HG03066 (cell line): ENCODE data around the gene LMX1B.
"Not testable (repeated sequence)": the region's sequence is repeated elsewhere in the genome, so short reads cannot be mapped to it uniquely, and the experiment has no call there.

ENCODE experiments used
- ATAC-seq: cut with Tn5 transposase; IDR thresholded peaks from one replicate; pipeline ENCODE4 v1.9.1; 2021; ENCODE audit warnings: low read depth; ENCODE audit not compliant: unreplicated experiment

The LMX1B gene

GRCh38 chr9:126652140-126652582 lies 38.4 kb downstream of the LMX1B start:
- no peak for ATAC-seq

DNA sequence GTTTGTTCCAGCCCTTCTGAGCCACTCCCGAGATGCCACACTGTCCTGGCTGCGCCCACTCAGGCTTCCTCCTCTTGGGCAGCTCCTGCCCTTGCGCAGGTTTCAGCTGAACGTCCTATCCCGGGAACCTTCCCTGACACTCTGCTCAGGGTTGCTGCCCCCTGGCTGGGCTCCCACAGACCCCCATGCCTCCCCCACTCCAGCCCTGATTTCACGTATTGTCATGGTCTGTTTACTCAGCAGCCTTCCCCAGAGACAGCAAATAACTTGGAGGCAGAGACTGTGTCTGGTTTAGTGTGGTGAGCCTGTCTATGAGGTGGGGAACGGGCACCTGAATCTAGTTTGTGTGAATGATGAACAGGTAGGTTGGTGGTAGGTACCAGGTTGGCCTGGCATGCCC lies 40.4 kb downstream of the LMX1B start:
- no peak for ATAC-seq

DNA sequence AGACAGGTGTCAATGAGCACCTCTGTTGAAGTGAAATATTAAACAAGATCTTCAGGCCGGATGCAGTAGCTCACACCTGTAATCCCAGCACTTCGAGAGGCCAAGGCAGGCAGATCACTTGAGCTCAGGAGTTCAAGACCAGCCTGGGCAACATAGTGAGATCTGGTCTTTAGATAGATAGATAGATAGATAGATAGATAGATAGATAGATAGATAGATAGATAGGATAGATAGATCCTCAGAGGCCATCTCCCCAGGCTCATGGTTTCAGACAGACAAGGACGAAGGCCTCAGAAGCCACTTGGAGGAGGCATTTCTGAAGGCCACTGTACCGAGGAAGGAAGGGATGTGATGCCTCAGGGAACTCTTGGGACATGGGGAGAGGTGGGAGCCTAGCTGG lies 42.5 kb downstream of the LMX1B start:
- not testable (repeated sequence) for ATAC-seq

GRCh38 chr9:126658201-126658825 lies 44.6 kb downstream of the LMX1B start:
- no peak for ATAC-seq

GRCh38 chr9:126658956-126659555 lies 45.3 kb downstream of the LMX1B start:
- no peak for ATAC-seq

- ATAC-seq, result no peak
Measured at GRCh38 chr9:126661122-126661520, 47.4 kb downstream of the LMX1B start.

DNA sequence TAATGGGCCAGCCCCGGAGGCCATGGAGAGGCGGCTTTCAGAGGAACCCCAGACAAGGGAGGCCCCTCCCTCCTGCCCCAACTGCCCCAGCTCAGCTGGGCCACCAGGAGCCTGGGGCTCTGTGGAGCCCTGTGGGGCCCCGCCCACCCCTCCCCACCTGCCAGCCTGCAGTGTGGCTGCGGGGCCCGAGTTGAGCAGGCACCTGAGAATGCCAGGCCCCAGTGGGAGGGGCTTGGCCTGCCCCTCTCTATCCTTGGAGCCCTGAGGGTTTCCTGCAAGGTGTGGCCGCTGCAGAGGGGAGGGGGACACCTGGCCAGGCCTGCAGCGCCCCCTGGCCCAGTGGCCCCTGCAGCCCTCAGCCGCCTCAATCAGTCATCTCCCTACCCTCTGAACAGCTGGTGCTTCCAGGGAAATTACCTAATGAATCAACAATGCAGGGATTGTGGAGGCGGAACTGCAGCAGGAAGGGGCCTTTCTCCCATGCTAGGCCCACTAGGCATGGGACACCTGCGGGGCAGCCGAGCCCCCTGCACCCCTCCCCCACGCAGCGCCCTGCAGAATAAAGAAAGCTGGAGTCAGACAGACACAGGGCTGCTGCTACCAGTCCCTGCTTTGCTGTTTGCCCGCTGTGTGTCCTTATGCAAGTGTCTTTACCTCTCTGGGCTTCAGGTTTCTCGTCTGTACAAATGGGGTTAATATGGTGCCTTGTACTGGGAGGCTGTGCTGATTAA lies 48.0 kb downstream of the LMX1B start:
- no peak for ATAC-seq

DNA sequence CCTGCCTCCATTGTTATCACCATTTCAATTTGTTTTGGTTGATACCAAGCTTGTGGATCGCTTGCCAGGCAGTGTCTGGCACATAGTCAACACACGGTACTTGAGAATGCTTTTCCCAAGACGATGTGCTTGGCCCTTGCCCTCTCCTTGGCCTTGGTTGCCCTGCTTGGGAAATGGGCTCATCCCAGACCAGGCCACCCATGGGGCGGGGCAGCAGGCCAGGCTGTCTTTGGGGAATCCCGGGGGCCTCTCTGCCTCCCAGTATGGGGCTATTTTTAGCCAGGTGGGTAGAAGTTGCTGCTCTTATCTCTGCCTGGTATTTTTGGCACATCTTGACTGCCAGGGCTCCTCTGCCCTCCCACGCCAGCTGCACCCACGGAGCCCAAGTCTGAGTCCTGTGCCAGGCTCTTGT lies 49.9 kb downstream of the LMX1B start:
- ATAC-seq, result no peak

DNA sequence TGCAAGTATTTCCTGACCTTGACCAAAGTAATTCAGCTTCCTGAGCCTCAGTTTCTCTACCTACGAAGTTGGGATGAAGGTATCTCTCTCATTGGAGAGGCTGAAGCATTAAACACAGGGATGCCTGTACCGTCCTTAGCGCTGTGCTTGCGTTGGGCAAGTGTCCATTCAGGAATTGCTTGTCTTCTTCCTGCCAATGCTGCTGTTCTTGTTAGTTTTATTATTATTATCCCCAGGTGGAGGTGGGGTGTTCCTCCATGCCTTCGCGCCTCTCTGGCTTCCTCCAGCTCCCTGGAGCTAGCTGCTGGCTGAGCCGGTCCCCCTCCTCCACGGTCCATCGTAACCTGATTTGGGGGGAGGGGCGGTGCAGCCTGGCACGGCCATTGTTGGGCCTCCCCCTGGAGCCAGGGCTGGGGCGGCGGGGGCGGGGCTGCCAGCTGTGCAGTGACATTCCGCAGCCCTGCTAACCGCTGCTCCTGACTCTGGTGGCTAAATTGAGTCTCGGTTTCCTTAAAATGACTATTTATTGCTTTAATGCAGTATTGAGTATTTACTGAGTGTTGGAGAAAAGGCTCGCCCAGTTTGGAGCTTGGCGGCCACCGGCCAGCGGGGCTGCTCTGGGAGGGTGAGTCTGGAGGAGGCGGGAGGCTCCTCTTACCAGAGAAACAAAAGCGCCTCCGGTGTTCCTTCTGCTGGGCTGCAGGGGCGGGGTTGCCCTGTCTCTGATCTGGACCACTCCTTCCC lies 51.3 kb downstream of the LMX1B start:
- ATAC-seq, result no peak

DNA sequence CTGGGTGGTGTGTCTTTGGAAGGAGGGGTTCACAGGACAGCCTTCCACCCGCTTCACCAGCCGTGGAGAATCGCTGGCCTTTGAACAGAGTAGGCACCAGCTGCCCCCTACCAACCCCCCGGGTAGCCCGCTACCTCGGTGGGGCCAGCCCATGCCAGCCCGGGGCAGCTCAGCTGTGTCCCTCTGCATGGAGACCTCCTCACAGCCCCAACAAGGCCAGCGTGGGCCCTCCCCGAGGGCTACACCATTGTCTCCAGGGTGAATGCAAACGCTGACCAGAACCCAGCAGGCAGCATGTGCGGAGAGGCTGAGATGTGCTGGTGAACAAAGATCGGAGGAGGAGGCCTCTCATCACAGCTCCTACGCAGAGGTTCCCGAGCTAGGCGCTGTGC lies 51.9 kb downstream of the LMX1B start:
- no peak for ATAC-seq

DNA sequence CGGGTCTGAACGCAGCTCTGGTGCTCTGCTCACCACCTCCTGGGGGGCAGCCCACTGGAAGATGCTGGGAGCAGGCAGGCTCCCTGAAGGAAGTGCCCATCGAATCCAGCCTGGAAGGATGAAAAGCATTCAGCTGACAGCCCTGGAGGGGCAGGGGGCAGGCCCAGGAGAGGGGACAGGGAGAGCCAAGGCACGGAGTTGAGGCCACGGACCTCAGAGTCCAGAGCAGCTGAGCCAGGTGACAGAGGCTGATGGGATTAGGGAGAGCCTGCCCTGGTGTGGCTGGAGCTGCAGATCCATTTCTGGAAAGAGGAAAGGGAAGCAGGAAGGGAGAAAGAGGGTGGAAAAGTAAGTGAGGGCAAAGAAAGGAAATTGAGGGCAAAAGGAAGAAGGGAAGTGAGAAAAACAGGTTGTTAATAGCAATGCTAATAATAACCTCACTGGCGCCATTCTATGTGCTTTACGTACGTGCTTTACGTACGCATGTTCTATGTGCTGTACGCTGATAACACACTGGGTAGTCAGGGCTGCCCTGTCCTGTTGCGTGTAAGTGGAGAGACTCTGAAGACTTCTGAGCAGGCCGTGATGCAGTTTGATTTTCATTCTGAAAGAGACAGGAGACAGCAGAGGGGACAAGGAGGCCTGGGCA lies 52.6 kb downstream of the LMX1B start:
- no peak for ATAC-seq

- no peak for ATAC-seq
Measured at GRCh38 chr9:126667190-126668055, 53.7 kb downstream of the LMX1B start.

DNA sequence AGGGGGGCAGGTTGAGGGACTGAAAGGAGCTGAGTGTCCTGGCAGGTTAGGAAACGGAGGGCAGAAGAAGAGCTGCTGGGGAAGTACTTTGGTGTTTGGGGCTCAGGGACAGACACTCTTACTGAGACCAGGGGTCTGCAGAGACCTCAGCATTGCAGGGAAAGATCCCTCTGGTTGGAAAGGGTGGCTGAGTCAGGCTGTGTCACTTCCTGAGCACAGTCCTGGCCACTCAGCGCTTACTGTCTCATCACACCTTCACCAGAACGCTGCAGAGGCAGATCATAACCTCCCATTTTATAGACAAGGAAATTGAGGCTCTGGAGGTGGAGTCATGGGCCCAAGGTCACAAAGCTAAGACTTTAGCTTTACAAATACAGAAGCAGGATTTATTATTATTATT lies 54.3 kb downstream of the LMX1B start:
- no peak for ATAC-seq

GRCh38 chr9:126669108-126669507 lies 55.4 kb downstream of the LMX1B start:
- ATAC-seq, result no peak

DNA sequence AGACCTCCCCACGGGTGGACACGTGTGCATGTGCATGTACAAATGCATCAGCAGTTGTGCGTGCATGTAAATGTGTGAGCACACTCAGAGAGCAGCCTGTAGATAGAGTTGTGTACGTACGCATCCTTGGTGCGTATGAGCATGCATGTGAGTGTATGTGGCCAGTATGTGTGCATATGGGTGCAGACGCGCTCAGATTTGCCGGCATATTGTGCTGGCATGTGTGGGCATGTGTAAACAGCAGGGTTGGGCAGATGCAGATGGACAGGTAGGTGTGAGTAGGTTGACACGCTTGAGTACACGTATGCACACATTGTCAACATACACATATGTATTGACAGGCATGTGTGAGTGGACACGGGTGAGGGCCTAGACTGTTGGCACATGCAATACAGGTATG lies 56.5 kb downstream of the LMX1B start:
- ATAC-seq, result no peak

GRCh38 chr9:126671381-126671831 lies 57.7 kb downstream of the LMX1B start:
- no peak for ATAC-seq

GRCh38 chr9:126671983-126672382 lies 58.3 kb downstream of the LMX1B start:
- ATAC-seq, result no peak

- ATAC-seq, result no peak
Measured at GRCh38 chr9:126672634-126673284, 59.0 kb downstream of the LMX1B start.

- no peak for ATAC-seq
Measured at GRCh38 chr9:126673689-126674364, 60.1 kb downstream of the LMX1B start.
